H1 (cell line): ENCODE results near the gene B3GNT2. TPM values are rescaled to one million over a fixed set of nuclear protein-coding genes. Genes with fewer than 3 reads are reported as not detected.

Experiments used
- CTCF ChIA-PET: fragments of 300-600 bp; sonication (Branson Sonifier 250); formaldehyde crosslinking; loops from one replicate; lab custom pipeline; 2021; ENCODE audit not compliant: partially characterized antibody; lab: Charles Lee
- POLR2A ChIA-PET: fragments of 300-600 bp; sonication (Branson Sonifier 250); formaldehyde crosslinking; loops from one replicate; lab custom pipeline; 2021; ENCODE audit warnings: inconsistent platforms; ENCODE audit not compliant: partially characterized antibody; lab: Charles Lee
- DNase-seq, 2 experiments: peaks; one replicate each; pipeline versions ENCODE4 v3.0.0 to v3.0.0-alpha.2; 2010 to 2022; ENCODE audit warnings: low spot score in 2 of 2, low read depth in 1 of 2, mixed read lengths in 1 of 2
- FAIRE-seq: peaks from 2 replicates; lab custom pipeline; 2011; peaks lifted over from hg19 to GRCh38; lab: Jason Lieb, UNC
- H2AFZ ChIP-seq: 2 replicates; pipeline ENCODE4 v1.8.1; 2012; ENCODE audit warnings: low read length, inconsistent platforms
- H2AK5ac ChIP-seq: 2 replicates; pipeline ENCODE4 v1.6.1; 2013; ENCODE audit warnings: low read depth, low read length
- H2BK120ac ChIP-seq: replicated peaks from 2 replicates; pipeline ENCODE3; 2013; ENCODE audit warnings: low read depth, low read length, inconsistent platforms
- H2BK12ac ChIP-seq: 2 replicates; pipeline ENCODE4 v1.6.1; 2013; ENCODE audit warnings: low read depth, low read length
- H2BK15ac ChIP-seq: 2 replicates; pipeline ENCODE4 v1.6.1; 2013; ENCODE audit warnings: low read length
- H2BK20ac ChIP-seq: 2 replicates; pipeline ENCODE4 v1.6.1; 2013; ENCODE audit warnings: low read length
- H2BK5ac ChIP-seq: 2 replicates; pipeline ENCODE4 v1.6.1; 2013; ENCODE audit warnings: low read depth, low read length
- H3K14ac ChIP-seq: 2 replicates; pipeline ENCODE4 v1.6.1; 2013; ENCODE audit warnings: inconsistent platforms; ENCODE audit not compliant: insufficient read length
- H3K18ac ChIP-seq: 2 replicates; pipeline ENCODE4 v1.6.1; 2013; ENCODE audit warnings: low read length; ENCODE audit errors: extremely low read depth
- H3K23ac ChIP-seq: 2 replicates; pipeline ENCODE4 v1.6.1; 2013; ENCODE audit warnings: inconsistent platforms; ENCODE audit not compliant: insufficient read length
- H3K23me2 ChIP-seq: 2 replicates; pipeline ENCODE4 v1.6.1; 2013; ENCODE audit warnings: low read depth, low read length
- H3K27ac ChIP-seq: 2 replicates; pipeline ENCODE4 v1.6.1; 2011; ENCODE audit warnings: low read depth, low read length, inconsistent platforms
- H3K27me3 ChIP-seq, 4 experiments: replicated peaks in 1 of 4; 1 replicate in 1 of 4; 2 replicates in 3 of 4; pipeline versions ENCODE4 v1.6.1 to v1.8.1; 2011 to 2013; ENCODE audit warnings: low read length in 3 of 4, mild to moderate bottlenecking in 3 of 4, inconsistent platforms in 2 of 4, mixed read lengths in 2 of 4, moderate library complexity in 1 of 4; ENCODE audit not compliant: control insufficient read depth in 3 of 4, insufficient read depth in 3 of 4; ENCODE audit errors: extremely low read depth in 1 of 4
- H3K36me3 ChIP-seq, 4 experiments: 2 replicates each; pipeline versions ENCODE4 v1.6.1 to v1.8.1; 2011 to 2013; ENCODE audit warnings: mild to moderate bottlenecking in 4 of 4, low read length in 3 of 4, moderate library complexity in 2 of 4, control low read depth in 1 of 4, inconsistent platforms in 1 of 4; ENCODE audit not compliant: insufficient read depth in 4 of 4, control insufficient read depth in 2 of 4
- H3K4ac ChIP-seq: replicated peaks from 2 replicates; pipeline ENCODE3; 2013; ENCODE audit warnings: low read length, low read depth, mixed read lengths, inconsistent platforms; ENCODE audit not compliant: insufficient read length
- H3K4me1 ChIP-seq, 4 experiments: replicated peaks in 1 of 4; 1 replicate in 1 of 4; 2 replicates in 3 of 4; pipeline versions ENCODE4 v1.6.1 to v1.8.1; 2011 to 2013; ENCODE audit warnings: low read length in 3 of 4, inconsistent platforms in 2 of 4, mixed read lengths in 1 of 4; ENCODE audit not compliant: insufficient read depth in 4 of 4, control insufficient read depth in 3 of 4
- H3K4me2 ChIP-seq, 2 experiments: 2 replicates each; pipeline versions ENCODE4 v1.6.1 to v1.8.1; 2011 to 2013; ENCODE audit warnings: low read depth in 2 of 2, low read length in 2 of 2, control low read depth in 1 of 2, inconsistent platforms in 1 of 2, mild to moderate bottlenecking in 1 of 2; ENCODE audit not compliant: insufficient read depth in 1 of 2
- H3K4me3 ChIP-seq, 4 experiments: fragments of 200-600, 300-600 bp in 1 of 4; sonication (generic), shearing (Covaris generic), sonication (Bioruptor Twin) in 1 of 4; 2 replicates each; pipeline versions ENCODE4 v1.5.1 to v1.8.1; 2011 to 2016; ENCODE audit warnings: low read length in 4 of 4, low read depth in 3 of 4, control low read depth in 2 of 4, inconsistent platforms in 2 of 4, mild to moderate bottlenecking in 2 of 4, mixed read lengths in 1 of 4, moderate library complexity in 1 of 4; ENCODE audit not compliant: insufficient read depth in 2 of 4; ENCODE audit errors: extremely low read depth in 1 of 4
- H3K56ac ChIP-seq: replicated peaks from 2 replicates; pipeline ENCODE3; 2013; ENCODE audit warnings: low read depth, mild to moderate bottlenecking, mixed read lengths, low read length, inconsistent platforms; ENCODE audit not compliant: insufficient read length
- H3K79me1 ChIP-seq: 2 replicates; pipeline ENCODE4 v1.6.1; 2013; ENCODE audit warnings: low read depth, low read length, control low read depth
- H3K79me2 ChIP-seq, 2 experiments: 2 replicates each; pipeline versions ENCODE4 v1.6.1 to v1.8.1; 2012 to 2013; ENCODE audit warnings: low read length in 2 of 2, mild to moderate bottlenecking in 2 of 2, inconsistent platforms in 1 of 2; ENCODE audit not compliant: insufficient read depth in 2 of 2, control insufficient read depth in 1 of 2
- H3K9ac ChIP-seq, 4 experiments: replicated peaks in 1 of 4; 1 replicate in 1 of 4; 2 replicates in 3 of 4; pipeline versions ENCODE4 v1.6.1 to v1.8.1; 2011 to 2013; ENCODE audit warnings: low read depth in 3 of 4, low read length in 3 of 4, control low read depth in 2 of 4, mild to moderate bottlenecking in 2 of 4, moderate library complexity in 2 of 4, inconsistent platforms in 1 of 4; ENCODE audit errors: extremely low read depth in 1 of 4
- H3K9me3 ChIP-seq, 2 experiments: 2 replicates each; pipeline versions ENCODE4 v1.6.1 to v1.8.1; 2012 to 2013; ENCODE audit warnings: mild to moderate bottlenecking in 2 of 2, moderate library complexity in 2 of 2, control low read depth in 1 of 2, inconsistent platforms in 1 of 2, low read depth in 1 of 2, low read length in 1 of 2, mixed read lengths in 1 of 2; ENCODE audit not compliant: insufficient read depth in 2 of 2
- H4K20me1 ChIP-seq, 2 experiments: replicated peaks in 1 of 2; 2 replicates each; pipeline versions ENCODE3 to v1.8.1; 2011 to 2013; ENCODE audit warnings: inconsistent platforms in 2 of 2, low read length in 2 of 2, mild to moderate bottlenecking in 1 of 2; ENCODE audit not compliant: insufficient read depth in 2 of 2, control insufficient read depth in 1 of 2
- H4K5ac ChIP-seq: 2 replicates; pipeline ENCODE4 v1.6.1; 2013; ENCODE audit warnings: low read length, low read depth, mixed read lengths, inconsistent platforms; ENCODE audit not compliant: insufficient read length
- H4K8ac ChIP-seq: 2 replicates; pipeline ENCODE4 v1.8.0; 2013; ENCODE audit warnings: mild to moderate bottlenecking, moderate library complexity, low read length, inconsistent platforms; ENCODE audit not compliant: insufficient read depth; ENCODE audit errors: extremely low read depth
- H4K91ac ChIP-seq: replicated peaks from 2 replicates; pipeline ENCODE3; 2013; ENCODE audit warnings: low read length, mixed read lengths, inconsistent platforms; ENCODE audit not compliant: insufficient read length
- ATF2 ChIP-seq: IDR thresholded peaks from 2 replicates; pipeline ENCODE4 v1.6.1; 2012; ENCODE audit warnings: low read length, inconsistent platforms
- HDAC2 ChIP-seq, 2 experiments: fragments of 300-600 bp in 1 of 2; sonication (generic) in 1 of 2; IDR thresholded peaks; 2 replicates each; pipeline ENCODE4 v1.6.1; 2011 to 2012; ENCODE audit warnings: low read depth in 2 of 2, low read length in 2 of 2, mild to moderate bottlenecking in 2 of 2, moderate library complexity in 2 of 2, borderline replicate concordance in 1 of 2, inconsistent platforms in 1 of 2
- POU5F1 ChIP-seq: IDR thresholded peaks from 2 replicates; pipeline ENCODE4 v1.6.1; 2011; ENCODE audit warnings: low read depth, mild to moderate bottlenecking, low read length, moderate library complexity
- SIRT6 ChIP-seq: IDR thresholded peaks from one replicate; pipeline ENCODE4 v1.7.1; 2012; ENCODE audit warnings: low read length, inconsistent platforms
- TAF7 ChIP-seq: optimal IDR thresholded peaks from 2 replicates; pipeline ENCODE3; 2011; ENCODE audit warnings: low read depth, mild to moderate bottlenecking, inconsistent platforms, low read length, moderate library complexity, borderline replicate concordance
- WGBS, 2 experiments: shearing (Covaris generic) in 1 of 2; methylation state at CpG; one replicate each; pipeline versions ENCODE4 v1.1.6 to v1.1.7; 2013 to 2015; ENCODE audit warnings: low lambda C conversion rate in 2 of 2, mixed read lengths in 2 of 2, inconsistent platforms in 1 of 2, low coverage in 1 of 2, missing lambda C conversion rate in 1 of 2; ENCODE audit not compliant: insufficient replicate concordance in 2 of 2, insufficient coverage in 1 of 2, insufficient read length in 1 of 2; ENCODE audit errors: extremely low coverage in 1 of 2, missing lambda C conversion rate in 1 of 2; 5-methylcytosine and 5-hydroxymethylcytosine counted together
- polyA plus RNA-seq, 7 experiments: library from polyadenylated mRNA; depleted of rRNA in 3 of 7; stranded (reverse) in 5 of 7; unstranded in 2 of 7; fragments of >200 nt in 5 of 7; fragments of 200-250 nt in 2 of 7; gene quantifications; 1 replicate in 5 of 7; 2 replicates in 1 of 7; 4 replicates in 1 of 7; pipeline versions ENCODE4 v1.2.1 to v1.2.3, GENCODE V29; 2011 to 2013; ENCODE audit warnings: missing spikeins in 2 of 7, mixed read lengths in 2 of 7
- total RNA-seq: library from RNA; stranded (reverse); fragmentation: NEBNext Ultra II Directional; extraction: Animal tissue kit (Norgen Biotek cat#: 25700); gene quantifications from 2 replicates; pipeline ENCODE4 v1.2.1, GENCODE V29; 2021

The B3GNT2 gene
- total and polyA plus RNA-seq, 2 of the 8 experiments (the other 6 are each of a cell fraction or from before 2014, with no cell fraction given) = 20.1 to 40.8 TPM

- Histone ChIP-seq H3K4me2 (no peak overlapping the region), H2BK120ac (no peak overlapping the region), H3K23ac (no peak overlapping the region), H3K56ac (no peak overlapping the region), H3K23me2 (no peaks in the 10 kb centered on the region), H4K91ac (no peak overlapping the region), H3K79me1 (no peaks in the 10 kb centered on the region), H4K5ac (no peak overlapping the region), H3K27me3 (no peaks in the 10 kb centered on the region), H2AK5ac (no peak overlapping the region), H2BK15ac (no peak overlapping the region), H3K14ac (no peak overlapping the region), H2BK20ac (no peak overlapping the region), H3K4ac (no peak overlapping the region), H2AFZ (no peak overlapping the region), H3K79me2 (no peaks in the 10 kb centered on the region), H4K8ac (no peak overlapping the region), H3K36me3 (no peaks in the 10 kb centered on the region), H3K18ac (no peak overlapping the region), H2BK5ac (no peak overlapping the region), H4K20me1 (no peaks in the 10 kb centered on the region), H3K9me3 (no peaks in the 10 kb centered on the region), H3K4me3 (no peak overlapping the region), H3K9ac (no peak overlapping the region), H2BK12ac (no peak overlapping the region), H3K27ac (no peak overlapping the region), H3K4me1 (no peaks in the 10 kb centered on the region)
- TF ChIP-seq POU5F1 (no peak), HDAC2 (IDR thresholded peaks at IDR 0.05; ENCODE audit: borderline replicate concordance in 1 of 2, low read depth in 2 of 2, low read length in 2 of 2) (no peak), ATF2 (no peak), TAF7 (no peak), SIRT6 (no peak)
- POLR2A ChIA-PET = no interaction called here
- CTCF ChIA-PET = interaction anchor here (0.7 to 0.9 kb wide), 2 partner anchors 9 to 14 kb away, joined by 3 read pairs; no protein-coding TSS in a partner anchor
- no peak for DNase-seq
- WGBS, 2 experiments = 77% methylated on average over 4 of the region's 4 CpGs; no CpG with 5 or more reads in 1 of the 2 experiments
- no peak for FAIRE-seq
Measured at GRCh38 chr2:62175728-62176127, 20.2 kb upstream of the B3GNT2 start.
